HCT116 (cell line): Measurements from ENCODE around the gene WDR4. TPM values are rescaled to one million over a fixed set of nuclear protein-coding genes. Genes with fewer than 3 reads are reported as not detected.

ENCODE experiments used
- ATAC-seq: fragments of 200-7000 bp; cut with Tn5 transposase; 2 replicates; pipeline ENCODE4 v1.9.1; 2020; ENCODE audit warnings: mild to moderate bottlenecking, moderate library complexity
- BruUV-seq: library from RNA; stranded (reverse); fragments of 400-500 nt; replicated peaks from 2 replicates; lab custom pipeline; 2021; lab: Mats Ljungman, UMichigan
- CTCF ChIA-PET: fragments of 300-600 bp; sonication (Branson Sonifier 250); formaldehyde crosslinking; loops from one replicate; lab custom pipeline; 2021; ENCODE audit warnings: antibody characterized with exemption; lab: Charles Lee
- POLR2A ChIA-PET: fragments of 300-600, 350-600 bp; sonication (Branson Sonifier 250); formaldehyde crosslinking; loops from one replicate; lab custom pipeline; 2021; ENCODE audit warnings: antibody characterized with exemption; lab: Charles Lee
- RAD21 ChIA-PET, 2 experiments: fragments of 300-600 bp; sonication (Branson Sonifier 250); formaldehyde crosslinking; loops; one replicate each; lab custom pipeline; 2023; ENCODE audit warnings: low total read pairs in 2 of 2; ENCODE audit not compliant: uncharacterized antibody in 2 of 2, unreplicated experiment in 2 of 2, low non-redundant PET in 1 of 2; lab: Charles Lee
- DNase-seq: peaks from one replicate; pipeline ENCODE4 v3.0.0-alpha.2; 2010; ENCODE audit warnings: low read depth, low spot score
- H2AFZ ChIP-seq: fragments of 200-600 bp; shearing (Covaris generic), sonication (generic); 2 replicates; pipeline ENCODE4 v1.6.1; 2017; ENCODE audit warnings: low read depth, mixed run types, mixed read lengths, antibody characterized with exemption, low read length; ENCODE audit not compliant: poor library complexity, severe bottlenecking
- H3K27ac ChIP-seq: 2 replicates; pipeline ENCODE4 v1.5.1; 2012; ENCODE audit warnings: low read depth, low read length
- H3K27me3 ChIP-seq: fragments of 200-600 bp; sonication (generic); 2 replicates; pipeline ENCODE4 v1.6.1; 2016; ENCODE audit warnings: mixed run types, low read length, mixed read lengths; ENCODE audit not compliant: insufficient read depth
- H3K36me3 ChIP-seq, 2 experiments: fragments of 200-500 bp in 1 of 2; fragments of 200-600 bp in 1 of 2; sonication (Bioruptor generic) in 1 of 2; sonication (generic) in 1 of 2; 2 replicates each; pipeline versions ENCODE4 v1.5.1 to v1.6.1; 2014 to 2016; ENCODE audit warnings: low read length in 2 of 2, inconsistent platforms in 1 of 2, mixed read lengths in 1 of 2, mixed run types in 1 of 2; ENCODE audit not compliant: insufficient read depth in 2 of 2, control insufficient read depth in 1 of 2
- H3K4me1 ChIP-seq, 2 experiments: fragments of 200-600 bp in 1 of 2; sonication (generic) in 1 of 2; 2 replicates each; pipeline versions ENCODE4 v1.5.1 to v1.6.1; 2012 to 2017; ENCODE audit warnings: low read length in 2 of 2, inconsistent platforms in 1 of 2, mild to moderate bottlenecking in 1 of 2, mixed read lengths in 1 of 2, mixed run types in 1 of 2, moderate library complexity in 1 of 2; ENCODE audit not compliant: insufficient read depth in 2 of 2, control insufficient read depth in 1 of 2
- H3K4me2 ChIP-seq: fragments of 200-600 bp; sonication (generic); 2 replicates; pipeline ENCODE4 v1.6.1; 2017; ENCODE audit warnings: mixed run types, low read length, mixed read lengths
- H3K4me3 ChIP-seq, 2 experiments: fragments of 200-600 bp in 1 of 2; sonication (generic) in 1 of 2; replicated peaks in 1 of 2; 2 replicates each; pipeline ENCODE4 v1.5.1; 2011 to 2016; ENCODE audit warnings: low read length in 2 of 2, control low read depth in 1 of 2, low read depth in 1 of 2, mild to moderate bottlenecking in 1 of 2, mixed read lengths in 1 of 2, mixed run types in 1 of 2
- H3K79me2 ChIP-seq: fragments of 200-600 bp; sonication (generic); 2 replicates; pipeline ENCODE4 v1.6.1; 2017; ENCODE audit warnings: mild to moderate bottlenecking, mixed run types, low read length, moderate library complexity, mixed read lengths; ENCODE audit not compliant: insufficient read depth
- H3K9ac ChIP-seq: fragments of 200-600 bp; sonication (generic); 2 replicates; pipeline ENCODE4 v1.6.1; 2016; ENCODE audit warnings: low read length, mixed read lengths
- H3K9me2 ChIP-seq: fragments of 200-600 bp; sonication (generic), shearing (Covaris generic); 2 replicates; pipeline ENCODE4 v1.6.1; 2017; ENCODE audit warnings: mixed run types, mild to moderate bottlenecking, moderate library complexity; ENCODE audit not compliant: insufficient read depth
- H3K9me3 ChIP-seq, 2 experiments: fragments of 200-500 bp in 1 of 2; fragments of 200-600 bp in 1 of 2; sonication (Bioruptor generic) in 1 of 2; sonication (generic) in 1 of 2; 2 replicates each; pipeline ENCODE4 v1.6.1; 2014 to 2017; ENCODE audit warnings: low read length in 2 of 2, mixed read lengths in 2 of 2, inconsistent platforms in 1 of 2, low read depth in 1 of 2, mild to moderate bottlenecking in 1 of 2, mixed run types in 1 of 2, moderate library complexity in 1 of 2; ENCODE audit not compliant: control insufficient read depth in 1 of 2, insufficient read depth in 1 of 2
- H4K20me1 ChIP-seq: fragments of 200-600 bp; sonication (generic), shearing (Covaris generic); 2 replicates; pipeline ENCODE4 v1.6.1; 2017; ENCODE audit warnings: mixed run types, mild to moderate bottlenecking, moderate library complexity; ENCODE audit not compliant: insufficient read depth
- FOSL1 ChIP-seq: IDR thresholded peaks from 2 replicates; pipeline ENCODE4 v1.6.1; 2012; ENCODE audit warnings: low read depth
- JUND ChIP-seq: IDR thresholded peaks from 2 replicates; pipeline ENCODE4 v1.6.1; 2012
- SP1 ChIP-seq: IDR thresholded peaks from 2 replicates; pipeline ENCODE4 v1.6.1; 2012; ENCODE audit warnings: low read depth
- ZNF274 ChIP-seq: fragments of 200-500 bp; sonication (Bioruptor generic); IDR thresholded peaks from 2 replicates; pipeline ENCODE4 v1.6.1; 2014; ENCODE audit warnings: mild to moderate bottlenecking, low read depth, low read length, inconsistent platforms
- intact Hi-C: fragments of 100-400 bp; cut with micrococcal nuclease; formaldehyde crosslinking; loops from 2 replicates; pipeline ENCODE4 v1.10.0; 2022
- total RNA-seq: library from RNA; stranded (reverse); gene quantifications from one replicate; pipeline ENCODE4 v1.2.1, GENCODE V29; 2021; ENCODE audit not compliant: unreplicated experiment

The WDR4 gene
- total RNA-seq, 1 experiment from 2014 or later = 34.8 TPM

DNA sequence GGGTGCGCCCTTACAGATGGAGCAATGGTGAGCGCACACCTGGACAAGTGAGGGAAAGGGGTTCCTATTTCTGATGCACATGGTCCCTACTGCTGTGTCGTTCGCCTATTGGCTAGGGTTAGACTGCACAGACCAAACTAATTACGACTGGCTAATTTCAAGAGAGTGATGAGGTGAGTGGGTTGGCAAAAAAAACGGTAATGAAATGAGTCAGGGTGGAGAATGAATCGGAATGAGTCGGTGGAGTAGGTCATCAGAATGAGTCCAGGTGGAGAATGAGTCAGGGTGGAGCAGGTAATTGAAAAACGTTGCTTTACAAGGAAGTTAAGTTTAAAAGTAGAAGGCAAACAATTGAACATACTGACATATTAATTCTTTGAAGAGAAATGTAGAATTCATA lies 79.8 kb downstream of the WDR4 start:
- DNase-seq (no peak), ATAC-seq (peak; percentile 30; the same call in 1 of the 2 replicates)
- TF ChIP-seq FOSL1 = peak; percentile 37; the same call in 1 of the 2 replicates
- peak; percentile 40; the same call in 1 of the 2 replicates for TF ChIP-seq JUND
- TF ChIP-seq SP1 = peak; percentile 28; the same call in 1 of the 2 replicates
- TF ChIP-seq ZNF274 = no peak
- Histone ChIP-seq H4K20me1 (no peaks in the 10 kb centered on the region), H3K27me3 (no peaks in the 10 kb centered on the region), H3K9me3 (no peaks in the 10 kb centered on the region), H3K27ac (no peak overlapping the region), H3K79me2 (no peaks in the 10 kb centered on the region), H3K4me2 (peak overlapping the region; percentile 14), H3K36me3 (no peaks in the 10 kb centered on the region), H2AFZ (peak overlapping the region; percentile 8), H3K4me3 (no peak overlapping the region), H3K9me2 (no peaks in the 10 kb centered on the region), H3K4me1 (peaks cover 2 to 10% of the 10 kb centered on the region in 2 experiments; a peak in 3 of 4 replicates), H3K9ac (no peak overlapping the region)
- ChIA-PET CTCF (no interaction called here), RAD21 (no interaction called here), POLR2A (no interaction called here)
- intact Hi-C loops = no loop called here
- no TSS peak for BruUV-seq

Other genes starting within 250 kb of the WDR4 start
- gene PDE9A, start 225.9 kb downstream of the WDR4 start, total RNA-seq = 31.4 TPM
- gene NDUFV3, start 13.8 kb upstream of the WDR4 start, total RNA-seq = 35.2 TPM
- gene ERVH48-1, start 46.1 kb upstream of the WDR4 start, total RNA-seq = not detected
- 12.7 TPM for gene PKNOX1, start 95.0 kb upstream of the WDR4 start, total RNA-seq
- 1.4 TPM for gene CBS, start 196.3 kb upstream of the WDR4 start, total RNA-seq
- gene U2AF1, start 228.0 kb upstream of the WDR4 start, total RNA-seq = 26.1 TPM